Activated CD8-positive, alpha-beta memory T cell treated with anti-CD3 and anti-CD28 coated beads for 36 hours (primary cell): ENCODE measurements around the gene DGKA. TPM values are rescaled to one million over a fixed set of nuclear protein-coding genes. Genes with fewer than 3 reads are reported as not detected.

Source experiments
- total RNA-seq, 2 experiments: library from RNA; stranded (reverse); gene quantifications; one replicate each; pipeline ENCODE4 v1.2.3, GENCODE V29; 2021

Gene DGKA
- total RNA-seq, 2 experiments from 2014 or later, result 199 to 219 TPM

Other genes with a start within 250 kb of the DGKA start
- gene ITGA7, start 223.3 kb upstream of the DGKA start, total RNA-seq, result 1 to 10 TPM; 3.6 to 4.1 TPM
- gene BLOC1S1, start 215.1 kb upstream of the DGKA start, total RNA-seq, result 10 to 100 TPM; 89.9 to 93.6 TPM
- 1 to 10 TPM; 4.9 to 5.2 TPM for gene RDH5, start 210.8 kb upstream of the DGKA start, total RNA-seq
- gene CD63, start 202.2 kb upstream of the DGKA start, total RNA-seq, result 100 to 1,000 TPM; 190 to 193 TPM
- gene GDF11, start 188.0 kb upstream of the DGKA start, total RNA-seq, result 10 to 100 TPM; 13.6 to 13.7 TPM
- gene SARNP, start 113.4 kb upstream of the DGKA start, total RNA-seq, result 10 to 100 TPM; 92.5 to 94.3 TPM
- 10 to 100 TPM; 39.6 to 41.0 TPM for gene ORMDL2, start 113.1 kb upstream of the DGKA start, total RNA-seq
- gene DNAJC14, start 101.6 kb upstream of the DGKA start, total RNA-seq, result 10 to 100 TPM; 37.6 to 38.9 TPM
- gene MMP19, start 88.2 kb upstream of the DGKA start, total RNA-seq, result not detected
- 10 to 100 TPM; 34.8 to 36.2 TPM for gene PYM1, start 3.3 kb upstream of the DGKA start, total RNA-seq
- gene PMEL, start 34.9 kb downstream of the DGKA start, total RNA-seq, result under 1 TPM; 0.46 to 0.50 TPM
- gene CDK2, start 35.7 kb downstream of the DGKA start, total RNA-seq, result 100 to 1,000 TPM; 124 to 133 TPM
- gene RAB5B, start 42.9 kb downstream of the DGKA start, total RNA-seq, result 10 to 100 TPM; 27.5 to 32.4 TPM
- gene SUOX, start 66.1 kb downstream of the DGKA start, total RNA-seq, result 1 to 10 TPM; 2.7 TPM
- 10 to 100 TPM; 14.2 to 15.1 TPM for gene IKZF4, start 89.9 kb downstream of the DGKA start, total RNA-seq
- 10 to 100 TPM; 44.3 to 47.0 TPM for gene RPS26, start 110.8 kb downstream of the DGKA start, total RNA-seq
- 1 to 10 TPM in 1 of 2 experiments, under 1 TPM in 1; 0.97 to 1.1 TPM for gene ERBB3, start 149.0 kb downstream of the DGKA start, total RNA-seq
- 100 to 1,000 TPM; 507 to 514 TPM for gene PA2G4, start 173.4 kb downstream of the DGKA start, total RNA-seq
- gene RPL41, start 185.5 kb downstream of the DGKA start, total RNA-seq, result 1,000 to 10,000 TPM; 5,323 to 5,325 TPM
- gene ZC3H10, start 187.1 kb downstream of the DGKA start, total RNA-seq, result 1 to 10 TPM; 9.8 TPM
- gene ESYT1, start 197.1 kb downstream of the DGKA start, total RNA-seq, result 100 to 1,000 TPM; 193 to 196 TPM
- gene MYL6B, start 221.4 kb downstream of the DGKA start, total RNA-seq, result 10 to 100 TPM; 68.4 to 75.1 TPM
- gene MYL6, start 227.2 kb downstream of the DGKA start, total RNA-seq, result 100 to 1,000 TPM; 929 to 938 TPM